SK-N-SH (cell line): ENCODE results near the gene DPF3. TPM values are rescaled to one million over a fixed set of nuclear protein-coding genes. Genes with fewer than 3 reads are reported as not detected.

Source experiments
- CTCF ChIA-PET: fragments of 300-600, 350-600 bp; formaldehyde crosslinking; extraction: SDS; loops from one replicate; lab custom pipeline; 2021; lab: Yijun Ruan, JAX
- POLR2A ChIA-PET: fragments of 350-600 bp; sonication (Branson Sonifier 250); formaldehyde crosslinking; extraction: SDS; loops from one replicate; lab custom pipeline; 2020; ENCODE audit warnings: antibody characterized with exemption, inconsistent platforms; lab: Yijun Ruan, JAX
- DNase-seq: peaks from one replicate; pipeline ENCODE4 v3.0.0; 2012
- H2AFZ ChIP-seq: fragments of 200-600 bp; sonication (generic); 2 replicates; pipeline ENCODE4 v1.8.1; 2016; ENCODE audit warnings: antibody characterized with exemption, mild to moderate bottlenecking, low read depth
- H3F3A ChIP-seq: fragments of 200-600 bp; sonication (generic); replicated peaks from 2 replicates; pipeline ENCODE3; 2016; ENCODE audit warnings: antibody characterized with exemption, mild to moderate bottlenecking; ENCODE audit not compliant: insufficient read depth
- H3K27ac ChIP-seq, 2 experiments: fragments of 200-500 bp in 1 of 2; fragments of 200-600 bp in 1 of 2; sonication (Bioruptor generic) in 1 of 2; sonication (generic), shearing (Covaris generic) in 1 of 2; 2 replicates each; pipeline versions ENCODE4 v1.5.1 to v1.6.1; 2014 to 2016; ENCODE audit warnings: low read depth in 2 of 2, inconsistent platforms in 1 of 2, low read length in 1 of 2, mild to moderate bottlenecking in 1 of 2, mixed read lengths in 1 of 2
- H3K27me3 ChIP-seq: fragments of 200-600 bp; sonication (generic), shearing (Covaris generic); 2 replicates; pipeline ENCODE4 v1.6.1; 2016; ENCODE audit warnings: mixed run types; ENCODE audit not compliant: insufficient read depth
- H3K36me3 ChIP-seq, 2 experiments: fragments of 200-500 bp in 1 of 2; fragments of 200-600 bp in 1 of 2; sonication (Bioruptor generic) in 1 of 2; sonication (generic) in 1 of 2; replicated peaks in 1 of 2; 2 replicates each; pipeline versions ENCODE3 to v1.5.1; 2014 to 2016; ENCODE audit warnings: low read length in 1 of 2, mild to moderate bottlenecking in 1 of 2; ENCODE audit not compliant: insufficient read depth in 2 of 2, control insufficient read depth in 1 of 2
- H3K4me1 ChIP-seq, 2 experiments: fragments of 200-500 bp in 1 of 2; fragments of 200-600 bp in 1 of 2; sonication (Bioruptor generic) in 1 of 2; sonication (generic), shearing (Covaris generic) in 1 of 2; 2 replicates each; pipeline versions ENCODE4 v1.5.1 to v1.6.1; 2014 to 2016; ENCODE audit warnings: low read depth in 1 of 2, low read length in 1 of 2, mixed run types in 1 of 2; ENCODE audit not compliant: insufficient read depth in 2 of 2, control insufficient read depth in 1 of 2
- H3K4me2 ChIP-seq: fragments of 200-600 bp; sonication (generic), shearing (Covaris generic); 2 replicates; pipeline ENCODE4 v1.6.1; 2017; ENCODE audit warnings: mixed run types
- H3K4me3 ChIP-seq, 2 experiments: fragments of 200-500 bp in 1 of 2; fragments of 200-600 bp in 1 of 2; sonication (Bioruptor generic) in 1 of 2; sonication (generic), shearing (Covaris generic) in 1 of 2; 2 replicates each; pipeline versions ENCODE4 v1.5.1 to v1.8.1; 2014 to 2016; ENCODE audit warnings: low read depth in 2 of 2, inconsistent platforms in 1 of 2, low read length in 1 of 2, mild to moderate bottlenecking in 1 of 2, mixed read lengths in 1 of 2, moderate library complexity in 1 of 2
- H3K79me2 ChIP-seq: fragments of 200-600 bp; sonication (generic); 2 replicates; pipeline ENCODE4 v1.8.1; 2017; ENCODE audit warnings: mild to moderate bottlenecking; ENCODE audit not compliant: insufficient read depth
- H3K9ac ChIP-seq: fragments of 200-600 bp; sonication (generic); 2 replicates; pipeline ENCODE4 v1.6.1; 2017; ENCODE audit warnings: mixed run types
- H3K9me2 ChIP-seq: fragments of 200-600 bp; sonication (generic); 2 replicates; pipeline ENCODE4 v1.6.1; 2017; ENCODE audit warnings: mixed run types
- H3K9me3 ChIP-seq: fragments of 200-600 bp; sonication (generic); 2 replicates; pipeline ENCODE4 v1.6.1; 2017; ENCODE audit warnings: mixed run types, mild to moderate bottlenecking, moderate library complexity
- H4K20me1 ChIP-seq: fragments of 200-600 bp; sonication (generic); 2 replicates; pipeline ENCODE4 v1.6.1; 2017; ENCODE audit warnings: mild to moderate bottlenecking, mixed run types; ENCODE audit not compliant: insufficient read depth
- CHD2 ChIP-seq: fragments of 150-350 bp; IDR thresholded peaks from 2 replicates; pipeline ENCODE4 v1.6.1; 2018; ENCODE audit warnings: low read length; ENCODE audit not compliant: partially characterized antibody
- ELF1 ChIP-seq: IDR thresholded peaks from 2 replicates; pipeline ENCODE4 v1.4.0; 2012
- EP300 ChIP-seq, 2 experiments: IDR thresholded peaks; 2 replicates each; pipeline versions ENCODE4 v1.4.0 to v1.6.1; 2012; ENCODE audit warnings: borderline replicate concordance in 1 of 2, low read depth in 1 of 2, low read length in 1 of 2
- EZH2phosphoT487 ChIP-seq: fragments of 200-600 bp; sonication (generic); IDR thresholded peaks from 2 replicates; pipeline ENCODE4 v1.6.1; 2017; ENCODE audit warnings: low read depth, mixed run types, mild to moderate bottlenecking, antibody characterized with exemption, moderate library complexity, borderline replicate concordance
- FOSL2 ChIP-seq: IDR thresholded peaks from 2 replicates; pipeline ENCODE4 v1.4.0; 2012; ENCODE audit warnings: low read depth, mild to moderate bottlenecking, moderate library complexity, borderline replicate concordance
- FOXM1 ChIP-seq: IDR thresholded peaks from 2 replicates; pipeline ENCODE4 v1.4.0; 2012; ENCODE audit warnings: low read depth, mild to moderate bottlenecking
- GATA2 ChIP-seq: sonication (generic); formaldehyde crosslinking; IDR thresholded peaks from 2 replicates; pipeline ENCODE4 v1.5.0; 2020; ENCODE audit warnings: mild to moderate bottlenecking, missing genetic modification reagents
- MXI1 ChIP-seq: IDR thresholded peaks from 2 replicates; pipeline ENCODE4 v1.6.1; 2012; ENCODE audit warnings: mild to moderate bottlenecking, low read depth, low read length, improper control_type of control experiment
- NRF1 ChIP-seq: IDR thresholded peaks from 2 replicates; pipeline ENCODE4 v1.6.1; 2012; ENCODE audit warnings: low read depth, mild to moderate bottlenecking, low read length
- PBX3 ChIP-seq: IDR thresholded peaks from 2 replicates; pipeline ENCODE4; 2012
- RAD21 ChIP-seq: IDR thresholded peaks from 2 replicates; pipeline ENCODE4 v1.6.1; 2012; ENCODE audit warnings: mild to moderate bottlenecking, low read length
- RCOR1 ChIP-seq: fragments of 150-350 bp; IDR thresholded peaks from 2 replicates; pipeline ENCODE4 v1.6.1; 2017; ENCODE audit warnings: antibody characterized with exemption, low read length
- RXRA ChIP-seq: IDR thresholded peaks from 2 replicates; pipeline ENCODE4 v1.4.0; 2012; ENCODE audit warnings: low read depth, mild to moderate bottlenecking, borderline replicate concordance
- TCF12 ChIP-seq: IDR thresholded peaks from 2 replicates; pipeline ENCODE4 v1.4.0; 2012
- USF1 ChIP-seq: IDR thresholded peaks from 2 replicates; pipeline ENCODE4 v1.4.0; 2012; ENCODE audit warnings: low read depth, borderline replicate concordance
- USF2 ChIP-seq: fragments of 150-350 bp; IDR thresholded peaks from 2 replicates; pipeline ENCODE4 v1.6.1; 2017; ENCODE audit warnings: antibody characterized with exemption, low read length, low read depth, borderline replicate concordance
- WGBS: methylation state at CpG from one replicate; pipeline ENCODE4 v1.1.6; 2017; ENCODE audit warnings: low lambda C conversion rate; 5-methylcytosine and 5-hydroxymethylcytosine counted together
- polyA plus RNA-seq, 3 experiments: library from polyadenylated mRNA; depleted of rRNA; stranded (reverse); fragments of >200 nt; gene quantifications; 2 replicates each; pipeline ENCODE4 v1.2.3, GENCODE V29; 2012
- TF ChIP-seq, protein P1 (sequence below): IDR thresholded peaks from 2 replicates; pipeline ENCODE4 v1.4.0; 2012; ENCODE audit warnings: low read depth, borderline replicate concordance

Gene DPF3
- polyA plus RNA-seq, 1 of the 3 experiments (the other 2 are of a cell fraction): 2.8 TPM

DNA sequence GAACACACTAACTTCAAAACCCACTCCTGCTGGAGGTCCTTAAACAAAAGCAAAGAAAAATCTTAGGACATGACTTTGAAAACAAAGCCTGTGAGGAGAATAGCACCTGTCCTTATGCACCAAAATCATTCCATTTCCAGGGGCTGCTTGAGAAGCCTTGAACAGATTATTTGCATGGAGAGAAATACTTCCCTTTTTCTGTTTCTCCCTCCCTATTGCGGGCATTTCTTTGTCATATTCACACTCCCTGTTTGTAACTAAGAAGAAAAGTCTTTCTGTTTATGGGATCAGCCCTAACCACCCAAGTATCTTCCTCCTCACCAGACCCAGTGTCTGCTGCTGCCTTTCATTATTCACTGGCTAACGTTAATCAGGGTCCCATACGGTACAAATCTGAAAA, 218.8 kb downstream of the DPF3 start:
- TF ChIP-seq GATA2 (CRISPR knock-in tag): no peak
- no peak for TF ChIP-seq TCF12
- no peak for TF ChIP-seq ELF1
- TF ChIP-seq, protein P1, sequence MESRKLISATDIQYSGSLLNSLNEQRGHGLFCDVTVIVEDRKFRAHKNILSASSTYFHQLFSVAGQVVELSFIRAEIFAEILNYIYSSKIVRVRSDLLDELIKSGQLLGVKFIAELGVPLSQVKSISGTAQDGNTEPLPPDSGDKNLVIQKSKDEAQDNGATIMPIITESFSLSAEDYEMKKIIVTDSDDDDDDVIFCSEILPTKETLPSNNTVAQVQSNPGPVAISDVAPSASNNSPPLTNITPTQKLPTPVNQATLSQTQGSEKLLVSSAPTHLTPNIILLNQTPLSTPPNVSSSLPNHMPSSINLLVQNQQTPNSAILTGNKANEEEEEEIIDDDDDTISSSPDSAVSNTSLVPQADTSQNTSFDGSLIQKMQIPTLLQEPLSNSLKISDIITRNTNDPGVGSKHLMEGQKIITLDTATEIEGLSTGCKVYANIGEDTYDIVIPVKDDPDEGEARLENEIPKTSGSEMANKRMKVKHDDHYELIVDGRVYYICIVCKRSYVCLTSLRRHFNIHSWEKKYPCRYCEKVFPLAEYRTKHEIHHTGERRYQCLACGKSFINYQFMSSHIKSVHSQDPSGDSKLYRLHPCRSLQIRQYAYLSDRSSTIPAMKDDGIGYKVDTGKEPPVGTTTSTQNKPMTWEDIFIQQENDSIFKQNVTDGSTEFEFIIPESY: no peak
- no peak for TF ChIP-seq CHD2
- no peak for TF ChIP-seq EP300 (IDR thresholded peaks at IDR 0.05; ENCODE audit: borderline replicate concordance in 1 of 2, low read depth in 1 of 2, low read length in 1 of 2)
- no peak for TF ChIP-seq RXRA
- TF ChIP-seq FOSL2: no peak
- TF ChIP-seq USF1: no peak
- TF ChIP-seq RAD21: no peak
- no peak for TF ChIP-seq USF2
- no peak for TF ChIP-seq EZH2phosphoT487
- no peak for TF ChIP-seq PBX3
- no peak for TF ChIP-seq FOXM1
- TF ChIP-seq MXI1: no peak
- no peak for TF ChIP-seq RCOR1
- no peak for TF ChIP-seq NRF1
- H3K9ac ChIP-seq: no peak overlapping the region
- H3K4me2 ChIP-seq: no peak overlapping the region
- H3K9me2 ChIP-seq: no peaks in the 10 kb centered on the region
- H3K27ac ChIP-seq: no peak overlapping the region; a peak in 1 of 4 replicates
- ChIA-PET POLR2A (no interaction called here), CTCF (no interaction called here)
- no peaks in the 10 kb centered on the region for H4K20me1 ChIP-seq
- H3K9me3 ChIP-seq: no peaks in the 10 kb centered on the region
- no peaks in the 10 kb centered on the region for H3F3A ChIP-seq
- WGBS: 30% methylated on average over 3 of the region's 3 CpGs
- DNase-seq: peak; percentile 22
- no peaks in the 10 kb centered on the region for H3K79me2 ChIP-seq
- H3K36me3 ChIP-seq: no peaks in the 10 kb centered on the region
- H3K27me3 ChIP-seq: no peaks in the 10 kb centered on the region
- peaks cover 8 to 18% of the 10 kb centered on the region in 2 experiments; a peak in 2 of 4 replicates for H3K4me1 ChIP-seq
- H2AFZ ChIP-seq: no peak overlapping the region
- no peak overlapping the region for H3K4me3 ChIP-seq
